GM12878 (cell line): ENCODE measurements around the gene IFT52. TPM values are rescaled to one million over a fixed set of nuclear protein-coding genes. Genes with fewer than 3 reads are reported as not detected.

Experiments
- ATAC-seq: fragments of 200-7000 bp; cut with Tn5 transposase; 3 replicates; pipeline ENCODE4 v1.9.1; 2020; ENCODE audit warnings: mild to moderate bottlenecking, moderate library complexity
- BruUV-seq: library from RNA; stranded (reverse); fragments of 400-500 nt; replicated peaks from 2 replicates; lab custom pipeline; 2021; lab: Mats Ljungman, UMichigan
- CTCF ChIA-PET: fragments of 300-600 bp; sonication (Branson Sonifier 250); formaldehyde crosslinking; extraction: SDS; loops from one replicate; lab custom pipeline; 2021; ENCODE audit warnings: inconsistent platforms; lab: Yijun Ruan, JAX
- POLR2A ChIA-PET: fragments of 350-600 bp; formaldehyde crosslinking; extraction: SDS; loops from one replicate; lab custom pipeline; 2021; ENCODE audit warnings: inconsistent platforms; lab: Charles Lee
- RAD21 ChIA-PET: fragments of 300-600 bp; sonication (Branson Sonifier 250); formaldehyde crosslinking; loops from one replicate; lab custom pipeline; 2023; ENCODE audit warnings: antibody characterized with exemption; ENCODE audit not compliant: unreplicated experiment; lab: Charles Lee
- SMC1A ChIA-PET: fragments of 300-600 bp; sonication (Branson Sonifier 250); formaldehyde crosslinking; loops from one replicate; lab custom pipeline; 2023; ENCODE audit not compliant: unreplicated experiment, uncharacterized antibody; lab: Charles Lee
- DNase-seq: peaks from one replicate; pipeline ENCODE4 v3.0.0-alpha.2; 2011; ENCODE audit warnings: low read depth, low spot score
- FAIRE-seq: peaks from 3 replicates; lab custom pipeline; 2011; peaks lifted over from hg19 to GRCh38; lab: Jason Lieb, UNC
- H2AFZ ChIP-seq: 2 replicates; pipeline ENCODE4 v1.6.0; 2011; ENCODE audit warnings: low read depth, low read length, control low read depth; ENCODE audit not compliant: control insufficient read depth
- H3K27ac ChIP-seq: 2 replicates; pipeline ENCODE4 v1.5.1; 2011; ENCODE audit warnings: control low read depth; ENCODE audit not compliant: control insufficient read depth, insufficient read depth
- H3K27me3 ChIP-seq, 2 experiments: replicated peaks in 1 of 2; 2 replicates each; pipeline versions ENCODE4 v1.6.0 to v1.6.1; 2011; ENCODE audit warnings: low read length in 1 of 2; ENCODE audit not compliant: control insufficient read depth in 2 of 2, insufficient read depth in 2 of 2
- H3K36me3 ChIP-seq, 2 experiments: 2 replicates each; pipeline ENCODE4 v1.5.1; 2011; ENCODE audit warnings: low read length in 1 of 2; ENCODE audit not compliant: control insufficient read depth in 2 of 2, insufficient read depth in 2 of 2
- H3K4me1 ChIP-seq: 2 replicates; pipeline ENCODE4 v1.6.1; 2011; ENCODE audit warnings: mild to moderate bottlenecking, low read length, moderate library complexity, mixed read lengths; ENCODE audit not compliant: control insufficient read depth, insufficient read depth
- H3K4me2 ChIP-seq: 2 replicates; pipeline ENCODE4 v1.6.0; 2011; ENCODE audit warnings: control low read depth; ENCODE audit not compliant: control insufficient read depth, insufficient read depth
- H3K4me3 ChIP-seq: fragments of 200-600 bp; sonication (generic); 2 replicates; pipeline ENCODE4 v1.5.1; 2016
- H3K79me2 ChIP-seq: 2 replicates; pipeline ENCODE4 v1.6.0; 2011; ENCODE audit warnings: low read length; ENCODE audit not compliant: control insufficient read depth, insufficient read depth
- H3K9ac ChIP-seq: 2 replicates; pipeline ENCODE4 v1.8.0; 2011; ENCODE audit warnings: low read length, control low read depth, mixed read lengths; ENCODE audit not compliant: control insufficient read depth, insufficient read depth
- H3K9me3 ChIP-seq: replicated peaks from 3 replicates; pipeline ENCODE4 v1.5.1; 2011; ENCODE audit warnings: mild to moderate bottlenecking, low read length; ENCODE audit not compliant: control insufficient read depth, insufficient read depth
- H4K20me1 ChIP-seq: 2 replicates; pipeline ENCODE4 v1.6.0; 2011; ENCODE audit not compliant: control insufficient read depth, insufficient read depth
- CBFB ChIP-seq: IDR thresholded peaks from 2 replicates; pipeline ENCODE4 v1.6.1; 2016; ENCODE audit warnings: antibody characterized with exemption, low read depth
- GABPA ChIP-seq: IDR thresholded peaks from 2 replicates; pipeline ENCODE4 v1.6.1; 2014; ENCODE audit warnings: antibody characterized with exemption, low read depth, mild to moderate bottlenecking, inconsistent platforms
- IRF4 ChIP-seq: IDR thresholded peaks from 2 replicates; pipeline ENCODE4 v1.6.1; 2011; ENCODE audit warnings: low read depth, low read length
- KLF5 ChIP-seq: fragments of 450-650 bp; IDR thresholded peaks from 2 replicates; pipeline ENCODE4 v1.6.1; 2014; ENCODE audit warnings: mild to moderate bottlenecking; ENCODE audit not compliant: partially characterized antibody
- MEF2B ChIP-seq: fragments of 450-650 bp; IDR thresholded peaks from 2 replicates; pipeline ENCODE4 v1.6.1; 2018; ENCODE audit warnings: mild to moderate bottlenecking, moderate library complexity; ENCODE audit not compliant: partially characterized antibody, poor library complexity, severe bottlenecking
- MTA2 ChIP-seq: fragments of 450-650 bp; IDR thresholded peaks from 2 replicates; pipeline ENCODE4 v1.6.1; 2016; ENCODE audit warnings: low read depth, mild to moderate bottlenecking, moderate library complexity
- NBN ChIP-seq: fragments of 450-650 bp; IDR thresholded peaks from 2 replicates; pipeline ENCODE4 v1.6.1; 2016
- PML ChIP-seq: IDR thresholded peaks from 2 replicates; pipeline ENCODE4 v1.6.1; 2012; ENCODE audit warnings: low read length, inconsistent platforms
- RCOR1 ChIP-seq: conservative IDR thresholded peaks from 2 replicates; pipeline ENCODE4 v1.6.1; 2012; ENCODE audit warnings: low read depth, low read length, improper control_type of control experiment
- RELA ChIP-seq: fragments of 450-650 bp; IDR thresholded peaks from 2 replicates; pipeline ENCODE4 v1.8.0; 2014; ENCODE audit warnings: borderline replicate concordance; ENCODE audit not compliant: partially characterized antibody
- REST ChIP-seq: IDR thresholded peaks from 2 replicates; pipeline ENCODE4 v1.6.1; 2012; ENCODE audit warnings: mild to moderate bottlenecking, low read depth, low read length
- SMARCA5 ChIP-seq: fragments of 450-650 bp; IDR thresholded peaks from 2 replicates; pipeline ENCODE4 v1.6.1; 2017; ENCODE audit warnings: mild to moderate bottlenecking
- SUZ12 ChIP-seq: fragments of 200-600 bp; sonication (generic); IDR thresholded peaks from one replicate; pipeline ENCODE4 v1.6.1; 2018; ENCODE audit warnings: antibody characterized with exemption, mild to moderate bottlenecking; ENCODE audit not compliant: unreplicated experiment
- TARDBP ChIP-seq: IDR thresholded peaks from 2 replicates; pipeline ENCODE4 v1.6.1; 2016; ENCODE audit warnings: borderline replicate concordance
- ZNF207 ChIP-seq: fragments of 450-650 bp; IDR thresholded peaks from 2 replicates; pipeline ENCODE4 v1.6.1; 2014; ENCODE audit warnings: antibody characterized with exemption, mild to moderate bottlenecking, borderline replicate concordance
- ZNF592 ChIP-seq: fragments of 450-650 bp; IDR thresholded peaks from 2 replicates; pipeline ENCODE4 v1.6.1; 2017; ENCODE audit warnings: mild to moderate bottlenecking, moderate library complexity
- WGBS: methylation state at CpG from one replicate; pipeline ENCODE4 v1.1.6; 2016; ENCODE audit warnings: low lambda C conversion rate; ENCODE audit not compliant: insufficient replicate concordance, insufficient coverage; ENCODE audit errors: missing lambda C conversion rate; 5-methylcytosine and 5-hydroxymethylcytosine counted together
- in situ Hi-C: fragments of 300-500 bp; cut with MboI; formaldehyde crosslinking; loops from 9 replicates; pipeline ENCODE4 v1.14.3; 2018; ENCODE audit warnings: mixed read lengths
- intact Hi-C: fragments of 100-400 bp; cut with micrococcal nuclease; formaldehyde crosslinking; loops from one replicate; pipeline ENCODE4 v1.14.2; 2022; ENCODE audit not compliant: unreplicated experiment
- polyA plus RNA-seq, 11 experiments: library from polyadenylated mRNA; depleted of rRNA in 4 of 11; unstranded in 6 of 11; stranded (reverse) in 5 of 11; fragments of >200 nt; fragmentation: Nextera tagmentation in 4 of 11; fragmentation: Illumina TruSeq in 1 of 11; extraction: Ambion mirVana in 4 of 11; extraction: Trizol in 1 of 11; gene quantifications; 1 replicate in 1 of 11; 2 replicates in 10 of 11; pipeline versions ENCODE4 v1.2.1 to v1.2.3, GENCODE V29; 2011 to 2016; ENCODE audit warnings: inconsistent platforms in 2 of 11, missing spikeins in 2 of 11, low read depth in 1 of 11
- total RNA-seq, 4 experiments: library from RNA; depleted of rRNA in 3 of 4; stranded (reverse); fragments of >200 nt in 3 of 4; fragmentation: Illumina TruSeq in 1 of 4; extraction: Trizol in 1 of 4; gene quantifications; 2 replicates each; pipeline versions ENCODE4 v1.2.1 to v1.2.3, GENCODE V29; 2013 to 2021
- TF ChIP-seq, protein P1 (sequence below): IDR thresholded peaks from 2 replicates; pipeline ENCODE4 v1.6.1; 2011; ENCODE audit warnings: low read depth, low read length, improper control_type of control experiment, borderline replicate concordance

Gene IFT52
- total and polyA plus RNA-seq, 10 of the 15 experiments (the other 5 are each of a cell fraction or from before 2014, with no cell fraction given) = 18.1 to 30.5 (median 26.0) TPM

- TF ChIP-seq PML = no peak
- TF ChIP-seq, protein P1, sequence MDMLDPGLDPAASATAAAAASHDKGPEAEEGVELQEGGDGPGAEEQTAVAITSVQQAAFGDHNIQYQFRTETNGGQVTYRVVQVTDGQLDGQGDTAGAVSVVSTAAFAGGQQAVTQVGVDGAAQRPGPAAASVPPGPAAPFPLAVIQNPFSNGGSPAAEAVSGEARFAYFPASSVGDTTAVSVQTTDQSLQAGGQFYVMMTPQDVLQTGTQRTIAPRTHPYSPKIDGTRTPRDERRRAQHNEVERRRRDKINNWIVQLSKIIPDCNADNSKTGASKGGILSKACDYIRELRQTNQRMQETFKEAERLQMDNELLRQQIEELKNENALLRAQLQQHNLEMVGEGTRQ = no peak
- no peak for TF ChIP-seq GABPA
- TF ChIP-seq MEF2B = no peak
- no peak for TF ChIP-seq CBFB
These were observed 49.5 kb upstream of the IFT52 start (continued) for GRCh38 chr20:43541214-43541613.

GRCh38 chr20:43542161-43542560, 48.6 kb upstream of the IFT52 start:
- no peak for FAIRE-seq
- TF ChIP-seq REST (no peak), TARDBP (no peak), SMARCA5 (no peak), SUZ12 (no peak), ZNF592 (no peak), ZNF207 (no peak), RCOR1 (no peak), RELA (no peak), IRF4 (no peak), KLF5 (no peak), MTA2 (no peak), NBN (no peak)

More at GRCh38 chr20:43542161-43542560, 48.6 kb upstream of the IFT52 start:
- ChIA-PET SMC1A (interaction anchor here (0.6 to 1.9 kb wide), 3 partner anchors 32 to 150 kb away, joined by 3 to 5 read pairs (median 4); no protein-coding TSS in a partner anchor), RAD21 (no interaction called here), CTCF (no interaction called here), POLR2A (no interaction called here)
- intact Hi-C loops (no loop called here), in situ Hi-C loops (no loop called here)
- ATAC-seq (no peak), DNase-seq (no peak)
- no TSS peak for BruUV-seq
- H2AFZ ChIP-seq = no peak overlapping the region
- no peaks in the 10 kb centered on the region for H3K4me1 ChIP-seq
- no peaks in the 10 kb centered on the region; a peak in 1 of 4 replicates for H3K36me3 ChIP-seq
- H3K27ac ChIP-seq = no peak overlapping the region
- no peak overlapping the region for H3K4me3 ChIP-seq
- 83% methylated on average over 5 of the region's 5 CpGs for WGBS
- H3K9me3 ChIP-seq = no peaks in the 10 kb centered on the region
- no peaks in the 10 kb centered on the region; a peak in 1 of 4 replicates for H3K27me3 ChIP-seq
- no peak overlapping the region for H3K4me2 ChIP-seq
- no peaks in the 10 kb centered on the region for H4K20me1 ChIP-seq
- no peaks in the 10 kb centered on the region for H3K79me2 ChIP-seq
- no peak overlapping the region for H3K9ac ChIP-seq
